Dedifferentiated amniotic fluid mesenchymal stem cell (primary cell): ENCODE data around the gene TINAGL1.

ENCODE experiments used
- DNase-seq: peaks from one replicate; pipeline ENCODE4 v3.0.0-alpha.2; 2016; ENCODE audit errors: extremely low spot score

Gene TINAGL1

GRCh38 chr1:31576201-31576669 is at the start of gene TINAGL1:
TINAGL1 (plus strand) TSS chr1:31576515; CDS start chr1:31577149, 634 bp downstream.
- DNase-seq: no peak

- DNase-seq: no peak
These were observed 46.2 kb upstream of the TINAGL1 start for GRCh38 chr1:31529999-31530684.

- DNase-seq: no peak
These were observed 44.9 kb upstream of the TINAGL1 start for GRCh38 chr1:31531177-31531999.

- no peak for DNase-seq
These were observed 44.1 kb upstream of the TINAGL1 start for GRCh38 chr1:31532173-31532572.

- DNase-seq: no peak
These were observed 40.8 kb upstream of the TINAGL1 start for GRCh38 chr1:31535561-31535960.

GRCh38 chr1:31539329-31539728 is 37.0 kb upstream of the TINAGL1 start:
- no peak for DNase-seq

- no peak for DNase-seq
These were observed 35.1 kb upstream of the TINAGL1 start for GRCh38 chr1:31541194-31541593.

- DNase-seq: no peak
These were observed 30.3 kb upstream of the TINAGL1 start for GRCh38 chr1:31545927-31546540.

GRCh38 chr1:31548534-31548906 is 27.8 kb upstream of the TINAGL1 start:
- DNase-seq: no peak

GRCh38 chr1:31548907-31549808 is 27.2 kb upstream of the TINAGL1 start:
- peak; percentile 82 for DNase-seq

- no peak for DNase-seq
These were observed 26.3 kb upstream of the TINAGL1 start for GRCh38 chr1:31549809-31550620.

- DNase-seq: no peak
These were observed 25.1 kb upstream of the TINAGL1 start for GRCh38 chr1:31551208-31551607.

- no peak for DNase-seq
These were observed 23.8 kb upstream of the TINAGL1 start for GRCh38 chr1:31552489-31552888.

- DNase-seq: no peak
These were observed 19.8 kb upstream of the TINAGL1 start for GRCh38 chr1:31556481-31557006.

GRCh38 chr1:31559715-31560114 is 16.6 kb upstream of the TINAGL1 start:
- DNase-seq: no peak

GRCh38 chr1:31560394-31560793 is 15.9 kb upstream of the TINAGL1 start:
- no peak for DNase-seq

GRCh38 chr1:31562707-31563360 is 13.5 kb upstream of the TINAGL1 start:
- DNase-seq: no peak

- DNase-seq: no peak
These were observed 11.7 kb upstream of the TINAGL1 start for GRCh38 chr1:31564606-31564989.

- peak; percentile 25 for DNase-seq
These were observed 8.3 kb upstream of the TINAGL1 start for GRCh38 chr1:31567956-31568570.
